Islet precursor cell (in vitro differentiated cells): Measurements from ENCODE around the gene LRRK1.
A peak's percentile ranks its signal among the peaks of the same experiment; 100 is the strongest.
"Not testable (repeated sequence)": the region's sequence is repeated elsewhere in the genome, so short reads cannot be mapped to it uniquely, and the experiment has no call there.

ENCODE experiments used
- DNase-seq: peaks from one replicate; pipeline ENCODE4 v3.0.0-alpha.2; 2018

LRRK1 gene

DNA sequence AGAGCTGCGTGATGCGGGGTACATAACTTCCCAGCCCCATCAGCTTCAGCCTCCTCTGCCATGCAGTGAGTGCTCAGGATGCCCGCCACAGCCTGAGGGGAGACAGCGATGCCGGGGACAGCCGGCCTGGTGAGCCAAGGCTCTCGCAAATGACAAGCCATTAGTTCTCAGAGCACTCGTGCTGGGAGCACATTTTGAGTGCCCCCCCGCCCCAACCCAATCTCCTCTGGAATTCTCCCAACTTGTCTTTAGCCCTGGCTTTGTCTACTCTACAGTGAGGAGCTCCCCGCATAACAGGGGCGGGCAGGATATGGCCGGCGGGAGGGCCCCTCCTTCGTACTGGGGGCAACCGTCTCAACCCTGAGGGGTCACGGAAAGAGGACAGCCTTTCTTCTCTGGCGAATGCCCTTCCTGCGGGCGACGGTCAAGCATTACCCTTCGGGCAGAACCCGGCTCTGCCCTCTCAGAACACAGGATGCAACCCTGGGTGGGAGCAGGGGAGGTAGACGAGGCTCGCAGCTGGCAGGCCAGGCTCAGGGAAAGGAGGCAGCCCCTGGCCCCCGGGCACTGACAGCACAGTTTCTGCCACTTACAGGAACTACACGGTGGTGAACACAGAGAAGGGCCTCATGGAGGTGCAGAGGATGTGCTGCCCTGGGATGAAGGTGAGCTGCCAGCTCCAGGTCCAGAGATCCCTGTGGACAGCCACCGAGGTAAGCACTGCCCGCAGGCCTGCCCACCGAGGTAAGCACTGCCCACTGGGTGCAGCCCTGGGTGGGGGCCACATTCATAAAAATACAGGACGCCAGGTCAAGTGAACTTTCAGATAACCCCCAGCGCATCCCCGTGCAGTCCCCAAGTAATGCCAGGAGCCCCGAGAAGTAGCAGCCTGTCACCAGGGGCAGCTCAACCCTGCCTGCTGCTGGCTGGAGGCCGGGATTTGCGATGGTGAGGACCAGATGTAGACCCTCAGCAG is 141.7 kb downstream of the LRRK1 start:
- DNase-seq, result peak; percentile 48

DNA sequence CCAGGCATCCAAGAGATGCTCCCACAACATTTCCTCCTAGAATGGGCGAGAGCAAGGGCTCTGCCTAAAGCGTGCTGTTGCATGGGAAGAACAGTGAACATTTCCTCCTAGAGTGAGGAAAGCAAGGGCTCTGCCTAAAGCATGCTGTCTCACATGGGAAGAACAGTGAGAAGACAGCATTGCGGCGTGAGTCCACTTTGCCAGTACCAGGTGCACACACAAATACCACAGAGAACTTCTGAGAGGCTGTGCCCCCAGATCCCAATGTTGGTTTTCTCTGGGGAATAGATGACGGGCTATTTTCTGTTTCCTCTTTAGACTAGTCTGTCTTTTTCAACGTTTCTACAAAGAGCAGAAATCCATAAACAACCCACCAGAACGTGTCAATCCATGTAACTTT is 142.9 kb downstream of the LRRK1 start:
- DNase-seq, result peak; percentile 35

DNA sequence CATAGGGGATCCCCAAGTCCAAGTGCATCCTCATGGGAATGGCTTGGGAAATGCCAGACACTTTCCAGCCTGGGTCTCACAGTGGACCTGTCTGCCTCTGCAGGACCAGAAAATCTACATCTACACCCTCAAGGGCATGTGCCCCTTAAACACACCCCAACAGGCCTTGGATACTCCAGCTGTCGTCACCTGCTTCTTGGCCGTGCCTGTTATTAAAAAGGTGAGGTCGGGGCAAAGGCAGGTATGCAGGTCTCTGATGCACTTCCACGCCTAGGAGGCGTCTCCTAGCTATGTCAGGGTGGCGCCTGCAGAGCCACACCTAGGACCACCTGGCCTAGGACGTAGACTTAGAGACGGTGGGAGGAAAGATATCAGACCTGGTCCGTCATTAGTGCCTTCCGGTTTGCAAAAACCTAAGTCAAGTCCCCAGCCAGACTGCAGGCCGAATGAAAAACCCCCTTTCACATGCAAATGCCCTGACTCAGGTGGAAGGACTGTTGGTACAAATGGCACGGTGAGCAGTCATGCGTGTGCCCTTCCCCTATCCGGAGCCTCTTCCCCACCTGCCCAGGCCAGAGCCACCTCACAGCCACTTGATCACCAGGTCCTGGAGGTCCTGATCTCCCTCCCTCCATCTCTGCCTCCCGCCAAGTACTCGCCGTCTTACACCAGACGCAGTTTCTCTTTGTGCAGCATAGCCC is 143.5 kb downstream of the LRRK1 start:
- DNase-seq, result peak; percentile 60

DNA sequence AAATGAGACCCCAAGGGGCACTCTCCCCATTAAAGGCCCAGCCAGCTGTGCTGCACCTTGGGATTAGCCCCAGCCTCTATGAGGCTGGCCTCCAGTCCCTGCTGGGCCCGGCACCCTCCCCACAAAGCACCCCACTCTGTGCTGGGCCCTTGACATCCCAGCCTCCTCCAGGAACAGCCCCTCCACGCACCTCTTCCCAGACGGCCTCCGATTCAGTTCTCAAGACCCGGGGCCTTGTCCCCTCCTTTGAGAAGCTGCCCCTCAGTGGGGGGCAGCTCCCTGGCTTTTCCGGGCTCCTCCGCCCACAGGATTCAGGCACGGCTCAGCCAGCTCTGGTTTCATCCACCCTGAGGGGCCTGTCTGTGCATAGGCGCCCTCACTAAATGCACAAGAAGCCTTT is 144.1 kb downstream of the LRRK1 start:
- DNase-seq, result peak; percentile 49

DNA sequence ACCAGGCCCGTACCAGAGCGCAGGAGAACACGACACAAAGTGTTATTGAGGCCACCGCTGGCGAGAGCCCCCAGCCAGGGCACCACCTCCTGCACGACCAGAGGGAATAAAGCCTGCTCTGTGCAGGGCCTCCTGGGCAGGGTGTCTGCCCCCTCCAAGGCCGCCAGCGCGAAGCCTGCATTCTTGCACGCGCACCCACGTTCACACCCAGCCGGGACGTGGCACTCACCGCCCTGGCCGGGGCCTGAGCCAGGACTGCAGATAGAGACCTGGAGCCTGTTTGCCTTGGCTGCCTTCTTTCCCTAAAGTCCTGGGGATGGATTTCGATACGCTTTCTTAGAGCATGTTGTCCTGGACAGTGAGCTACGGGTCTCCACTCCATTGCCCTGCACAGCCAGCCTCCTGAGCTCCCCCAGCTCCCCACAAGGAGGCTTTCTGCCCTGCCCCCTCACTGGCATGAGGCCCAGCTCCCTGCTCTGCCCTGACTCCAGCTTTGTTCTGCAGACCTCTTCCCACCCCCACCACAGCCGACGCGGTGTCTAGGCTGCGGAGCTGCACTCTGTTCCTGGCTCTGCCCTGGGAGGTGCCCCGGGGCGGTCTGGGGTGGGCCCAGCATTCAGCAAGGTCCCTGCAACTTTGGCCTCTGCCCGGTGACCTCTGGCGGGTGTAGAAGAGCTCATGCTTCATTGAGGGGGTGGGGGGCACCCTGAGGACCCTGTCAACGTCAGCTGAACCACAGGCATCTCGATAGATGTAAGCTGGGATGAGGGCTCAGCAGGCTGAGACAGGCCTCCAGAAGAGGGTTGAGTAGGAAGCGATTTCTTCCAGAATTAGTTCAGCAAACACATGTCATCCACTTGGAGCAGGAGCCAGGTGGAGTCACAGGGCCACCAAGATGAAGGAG is 145.0 kb downstream of the LRRK1 start:
- DNase-seq, result peak; percentile 53

DNA sequence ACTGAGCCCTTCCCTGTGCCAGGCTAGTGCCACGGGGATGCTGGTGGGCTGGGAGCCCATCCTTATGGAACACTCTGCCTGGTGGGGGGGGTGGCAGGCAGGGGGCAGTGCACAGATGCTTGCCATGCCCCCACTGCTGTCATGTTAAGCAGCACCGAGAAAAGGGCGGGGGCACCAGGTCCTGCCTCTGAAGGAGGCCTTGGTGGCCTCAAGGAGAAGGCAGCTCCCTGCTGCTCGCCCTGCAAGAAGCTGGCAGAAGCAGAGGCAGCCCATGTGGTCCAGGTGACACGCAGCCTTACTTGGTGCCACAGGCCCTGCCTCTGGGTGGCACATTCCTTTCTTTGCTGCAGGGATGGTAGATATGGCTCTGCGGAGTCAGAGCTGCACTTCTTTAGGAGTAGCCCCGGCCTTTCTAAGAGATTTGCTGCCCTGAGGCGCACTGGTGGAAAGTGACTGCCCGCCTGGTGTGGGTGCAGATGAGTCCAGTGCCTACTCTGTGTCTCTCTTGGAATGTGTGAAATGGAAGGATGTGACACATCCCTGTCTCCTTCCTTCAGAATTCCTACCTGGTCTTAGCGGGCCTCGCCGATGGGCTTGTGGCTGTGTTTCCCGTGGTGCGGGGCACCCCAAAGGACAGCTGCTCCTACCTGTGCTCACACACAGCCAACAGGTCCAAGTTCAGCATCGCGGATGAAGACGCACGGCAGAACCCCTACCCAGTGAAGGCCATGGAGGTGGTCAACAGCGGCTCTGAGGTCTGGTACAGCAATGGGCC is 145.8 kb downstream of the LRRK1 start:
- no peak for DNase-seq

DNA sequence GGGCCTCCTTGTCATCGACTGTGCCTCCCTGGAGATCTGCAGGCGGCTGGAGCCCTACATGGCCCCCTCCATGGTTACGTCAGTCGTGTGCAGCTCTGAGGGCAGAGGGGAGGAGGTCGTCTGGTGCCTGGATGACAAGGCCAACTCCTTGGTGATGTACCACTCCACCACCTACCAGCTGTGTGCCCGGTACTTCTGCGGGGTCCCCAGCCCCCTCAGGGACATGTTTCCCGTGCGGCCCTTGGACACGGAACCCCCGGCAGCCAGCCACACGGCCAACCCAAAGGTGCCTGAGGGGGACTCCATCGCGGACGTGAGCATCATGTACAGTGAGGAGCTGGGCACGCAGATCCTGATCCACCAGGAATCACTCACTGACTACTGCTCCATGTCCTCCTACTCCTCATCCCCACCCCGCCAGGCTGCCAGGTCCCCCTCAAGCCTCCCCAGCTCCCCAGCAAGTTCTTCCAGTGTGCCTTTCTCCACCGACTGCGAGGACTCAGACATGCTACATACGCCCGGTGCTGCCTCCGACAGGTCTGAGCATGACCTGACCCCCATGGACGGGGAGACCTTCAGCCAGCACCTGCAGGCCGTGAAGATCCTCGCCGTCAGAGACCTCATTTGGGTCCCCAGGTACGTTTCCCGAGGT is 146.5 kb downstream of the LRRK1 start:
- DNase-seq, result no peak

- DNase-seq, result no peak
These were observed 147.6 kb downstream of the LRRK1 start for GRCh38 chr15:101066501-101067408.

GRCh38 chr15:101067660-101068522 is 148.7 kb downstream of the LRRK1 start:
- no peak for DNase-seq

GRCh38 chr15:101068523-101068960 is 149.4 kb downstream of the LRRK1 start:
- DNase-seq, result no peak

GRCh38 chr15:101068961-101069653 is 149.9 kb downstream of the LRRK1 start:
- DNase-seq, result peak; percentile 100

DNA sequence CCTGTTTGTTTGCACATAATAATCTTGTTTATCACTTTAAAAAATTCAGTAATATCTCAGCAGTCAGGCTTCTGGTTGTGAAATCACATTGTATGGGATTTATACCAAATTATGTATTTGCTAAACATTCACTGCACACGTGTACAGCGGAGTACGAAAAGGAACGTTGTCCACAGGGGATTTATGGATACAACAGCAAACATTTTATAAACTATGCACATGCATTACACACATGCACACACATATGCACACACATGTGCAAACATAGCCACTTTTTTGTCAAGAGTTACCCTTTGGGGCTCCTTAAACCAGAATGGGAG is 150.5 kb downstream of the LRRK1 start:
- no peak for DNase-seq

- DNase-seq, result no peak
These were observed 150.9 kb downstream of the LRRK1 start for GRCh38 chr15:101070024-101070423.

GRCh38 chr15:101070502-101071273 is 151.5 kb downstream of the LRRK1 start:
- no peak for DNase-seq

GRCh38 chr15:101071651-101072050 is 152.5 kb downstream of the LRRK1 start:
- no peak for DNase-seq

DNA sequence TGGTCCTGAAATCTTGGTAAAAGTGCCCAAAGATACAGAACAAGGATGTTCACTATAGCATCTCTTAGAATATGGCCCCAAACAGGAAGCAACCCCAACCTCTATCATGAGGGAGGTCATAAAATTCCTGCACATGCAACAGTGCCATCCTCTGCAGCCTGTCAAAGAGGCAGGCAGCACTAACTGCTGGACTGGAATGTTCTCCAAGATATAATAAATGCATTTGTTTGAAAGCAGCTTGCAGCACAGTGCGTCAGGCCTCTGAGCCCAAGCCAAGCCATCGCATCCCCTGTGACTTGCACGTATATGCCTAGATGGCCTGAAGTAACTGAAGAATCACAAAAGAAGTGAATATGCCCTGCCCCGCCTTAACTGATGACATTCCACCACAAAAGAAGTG is 153.1 kb downstream of the LRRK1 start:
- DNase-seq, result not testable (repeated sequence)

GRCh38 chr15:101077806-101078668 is 158.9 kb downstream of the LRRK1 start:
- peak; percentile 27 for DNase-seq
